ENCODE results near the gene ADAMTS13. TPM values are rescaled to one million over a fixed set of nuclear protein-coding genes. Genes with fewer than 3 reads are reported as not detected.

The ADAMTS13 gene
- total RNA-seq, 4 donors from 2014 or later: 2.6 to 12.7 (median 7.2) TPM

DNA sequence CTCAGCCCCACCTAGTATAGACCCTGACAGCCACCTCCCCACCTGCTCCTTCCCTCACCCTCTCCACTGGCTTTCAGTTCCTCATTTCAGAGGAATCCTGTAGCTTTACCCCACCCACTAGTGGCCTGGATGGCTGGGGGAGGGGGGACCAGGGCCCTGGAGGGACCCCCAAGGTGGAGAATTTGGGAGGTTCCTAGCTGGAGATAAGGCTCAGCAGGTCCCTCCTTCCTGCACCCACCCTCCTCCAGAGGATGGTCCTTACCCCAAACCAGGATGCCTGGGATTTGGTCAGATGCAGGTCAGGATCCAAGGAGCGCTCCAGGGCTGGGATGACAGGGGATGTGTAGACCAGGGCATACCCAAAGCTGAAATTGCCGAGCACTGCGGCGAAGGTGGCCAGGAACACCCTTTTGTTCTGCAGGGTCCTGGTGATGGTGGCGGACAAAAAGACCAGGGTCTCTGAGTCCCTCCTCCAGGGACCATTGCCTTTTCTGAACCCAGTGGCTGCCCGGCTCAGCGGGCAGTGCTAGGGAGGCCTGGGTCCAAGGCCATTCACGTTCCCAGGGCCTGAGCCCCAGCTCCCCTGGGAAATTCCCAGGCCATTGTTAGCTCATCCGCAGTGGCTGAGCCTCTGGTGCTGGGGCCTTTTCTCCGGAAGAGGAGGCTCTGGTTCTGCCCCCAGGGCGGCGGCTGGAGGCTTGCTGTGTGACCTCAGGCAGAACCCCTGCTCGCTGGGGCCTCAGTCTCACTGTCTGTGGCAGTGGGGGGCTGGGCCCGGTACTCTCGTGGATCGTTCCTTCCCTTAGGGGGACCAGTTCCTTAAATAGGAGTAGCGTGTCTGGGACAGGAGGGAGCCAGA lies 56.1 kb downstream of the ADAMTS13 start:
- no peak for DNase-seq
- no peaks in the 10 kb centered on the region for H3K36me3 ChIP-seq
- TF ChIP-seq POLR2AphosphoS5 (IDR thresholded peaks at IDR 0.05) (no peak), POLR2A (IDR thresholded peaks at IDR 0.05) (no peak), EP300 (IDR thresholded peaks at IDR 0.05; ENCODE audit: low read depth) (no peak)
- TF ChIP-seq, protein P1, sequence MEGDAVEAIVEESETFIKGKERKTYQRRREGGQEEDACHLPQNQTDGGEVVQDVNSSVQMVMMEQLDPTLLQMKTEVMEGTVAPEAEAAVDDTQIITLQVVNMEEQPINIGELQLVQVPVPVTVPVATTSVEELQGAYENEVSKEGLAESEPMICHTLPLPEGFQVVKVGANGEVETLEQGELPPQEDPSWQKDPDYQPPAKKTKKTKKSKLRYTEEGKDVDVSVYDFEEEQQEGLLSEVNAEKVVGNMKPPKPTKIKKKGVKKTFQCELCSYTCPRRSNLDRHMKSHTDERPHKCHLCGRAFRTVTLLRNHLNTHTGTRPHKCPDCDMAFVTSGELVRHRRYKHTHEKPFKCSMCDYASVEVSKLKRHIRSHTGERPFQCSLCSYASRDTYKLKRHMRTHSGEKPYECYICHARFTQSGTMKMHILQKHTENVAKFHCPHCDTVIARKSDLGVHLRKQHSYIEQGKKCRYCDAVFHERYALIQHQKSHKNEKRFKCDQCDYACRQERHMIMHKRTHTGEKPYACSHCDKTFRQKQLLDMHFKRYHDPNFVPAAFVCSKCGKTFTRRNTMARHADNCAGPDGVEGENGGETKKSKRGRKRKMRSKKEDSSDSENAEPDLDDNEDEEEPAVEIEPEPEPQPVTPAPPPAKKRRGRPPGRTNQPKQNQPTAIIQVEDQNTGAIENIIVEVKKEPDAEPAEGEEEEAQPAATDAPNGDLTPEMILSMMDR (IDR thresholded peaks at IDR 0.05): no peak
- in situ Hi-C loops (cut with MboI; ENCODE audit: low pct_ligation_motif_present in 1 of 4, low pct_unique_long_range_greater_than_20kb in 1 of 4, low sequenced_read_pairs in 3 of 4) (loop anchor here in 1 of 4 donors (25.0 kb wide), 1 partner anchor 291 kb away; no protein-coding TSS in a partner anchor), intact Hi-C loops (cut with DNase I; ENCODE audit: low total_unique reads) (no loop called here)
- no peaks in the 10 kb centered on the region for H3K9me3 ChIP-seq
- H3K4me3 ChIP-seq: peak overlapping the region; percentile 23 to 52 (median 40)
- peak overlapping the region; percentile 53 to 74 (median 57) for H3K27ac ChIP-seq
- WGBS, 2 donors (ENCODE audit: low coverage in 1 of 2): 25% methylated on average over 16 of the region's 17 CpGs; no CpG with 5 or more reads in 1 of the 2 donors
- H3K27me3 ChIP-seq: peaks cover 21% of the 10 kb centered on the region
- peaks cover 7 to 20% (median 16%) of the 10 kb centered on the region in 4 donors for H3K4me1 ChIP-seq

DNA sequence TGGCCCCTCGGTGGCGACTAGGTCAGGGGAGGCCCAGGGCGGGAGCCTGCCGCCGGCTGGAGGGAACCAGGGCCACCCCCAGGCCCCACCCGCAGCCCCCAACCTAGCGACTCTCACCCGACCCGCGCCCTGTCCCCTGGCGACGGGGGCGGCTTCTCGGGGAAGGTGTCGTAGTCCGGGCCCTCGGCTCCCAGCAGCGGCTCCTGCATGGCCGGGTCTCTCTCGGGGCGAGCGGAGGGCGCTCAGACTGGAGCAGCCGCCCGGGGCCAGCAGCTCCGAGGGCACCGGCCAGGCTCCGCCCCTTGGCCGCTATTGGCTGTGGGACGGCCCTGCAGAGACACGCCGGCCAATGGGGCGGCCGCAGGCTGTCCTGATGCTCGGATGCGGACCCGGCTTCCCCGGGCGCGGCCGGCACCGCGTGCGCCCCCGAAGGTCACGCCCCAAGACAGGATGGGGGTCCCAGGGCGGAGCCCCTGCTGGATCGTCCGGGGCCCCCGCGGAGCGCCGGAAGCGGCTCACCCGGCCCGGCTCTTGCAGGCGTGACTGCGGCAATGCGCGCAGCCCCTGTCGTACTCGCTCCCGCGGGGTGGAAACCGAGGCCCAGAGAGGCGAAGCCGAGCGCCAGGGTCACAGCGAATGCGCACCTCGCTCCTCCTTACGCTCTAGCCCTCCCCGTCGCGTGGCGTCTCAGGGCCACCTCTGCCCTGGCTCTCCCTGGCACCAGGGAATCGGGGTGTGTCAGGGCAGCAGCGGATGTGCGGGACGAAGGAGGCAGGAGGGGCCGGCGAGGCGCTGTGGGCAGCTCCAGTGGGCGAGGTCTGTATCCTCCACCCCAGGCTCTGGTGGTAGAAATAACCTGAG lies 56.9 kb downstream of the ADAMTS13 start, which contains the start of gene SLC2A6:
SLC2A6 (minus strand) TSS at position 249 of the 861 bp plus-strand sequence; CDS start at position 209, 40 bp downstream.
- in situ Hi-C loops (cut with MboI; ENCODE audit: low pct_ligation_motif_present in 1 of 4, low pct_unique_long_range_greater_than_20kb in 1 of 4, low sequenced_read_pairs in 3 of 4): loop anchor here in 1 of 4 donors (25.0 kb wide), 1 partner anchor 292 kb away; no protein-coding TSS in a partner anchor
- no peaks in the 10 kb centered on the region for H3K9me3 ChIP-seq
- TF ChIP-seq, protein P1 (IDR thresholded peaks at IDR 0.05): no peak
- TF ChIP-seq POLR2A (IDR thresholded peaks at IDR 0.05): peak; percentile 10
- TF ChIP-seq POLR2AphosphoS5 (IDR thresholded peaks at IDR 0.05): peak in 1 of 3 donors; percentile 34
- TF ChIP-seq EP300 (IDR thresholded peaks at IDR 0.05; ENCODE audit: low read depth): no peak

DNA sequence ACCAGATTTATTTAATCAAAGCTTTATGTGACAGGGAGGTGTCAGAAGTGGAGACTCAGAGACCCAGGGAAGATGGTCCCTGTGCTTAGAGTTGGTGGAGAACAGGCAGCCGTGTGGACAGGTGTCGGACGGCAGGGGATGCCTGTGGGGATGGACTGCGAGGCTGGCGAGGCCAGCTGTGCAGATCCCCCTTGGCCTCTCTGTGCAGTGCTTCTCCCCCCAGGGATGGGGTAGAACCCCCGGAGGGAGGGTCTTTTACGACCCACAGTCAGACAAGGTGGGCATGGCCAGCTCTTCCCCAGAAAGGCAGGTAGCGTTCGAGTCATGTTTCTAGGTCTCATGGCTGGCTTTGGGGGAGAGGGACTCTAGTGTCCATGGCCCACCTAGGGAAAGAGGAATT lies 61.4 kb downstream of the ADAMTS13 start:
- H3K27ac ChIP-seq: no peak overlapping the region
- no peaks in the 10 kb centered on the region for H3K9me3 ChIP-seq
- in situ Hi-C loops (cut with MboI; ENCODE audit: low pct_ligation_motif_present in 1 of 4, low pct_unique_long_range_greater_than_20kb in 1 of 4, low sequenced_read_pairs in 3 of 4): loop anchor here (5.0 to 25.0 kb wide), 5 partner anchors 71 to 299 kb away; no protein-coding TSS in a partner anchor
- 73 to 80% methylated on average over 3 to 9 of the region's 9 CpGs for WGBS, 2 donors (ENCODE audit: low coverage in 1 of 2)
- intact Hi-C loops (cut with DNase I; ENCODE audit: low total_unique reads): loop anchor here (10.0 kb wide), 1 partner anchor 299 kb away; no protein-coding TSS in a partner anchor
- peaks cover 7 to 18% (median 13%) of the 10 kb centered on the region in 4 donors for H3K4me1 ChIP-seq
- peaks cover 24% of the 10 kb centered on the region for H3K27me3 ChIP-seq
- DNase-seq: no peak
- TF ChIP-seq, protein P1 (IDR thresholded peaks at IDR 0.05): no peak
- TF ChIP-seq POLR2A (IDR thresholded peaks at IDR 0.05) (no peak), EP300 (IDR thresholded peaks at IDR 0.05; ENCODE audit: low read depth) (no peak), POLR2AphosphoS5 (IDR thresholded peaks at IDR 0.05) (no peak)
- H3K4me3 ChIP-seq: no peak overlapping the region
- H3K36me3 ChIP-seq: no peaks in the 10 kb centered on the region

More for the DNA sequence above, 56.9 kb downstream of the ADAMTS13 start, which contains the start of gene SLC2A6:
- WGBS, 2 donors (ENCODE audit: low coverage in 1 of 2): 1% methylated on average over 43 of the region's 84 CpGs; no CpG with 5 or more reads in 1 of the 2 donors
- Histone ChIP-seq H3K27me3 (peaks cover 21% of the 10 kb centered on the region), H3K4me1 (peaks cover 7 to 20% (median 16%) of the 10 kb centered on the region in 4 donors), H3K4me3 (peak within 1 kb of the TSS; percentile 23 to 52 (median 40)), H3K27ac (peak within 1 kb of the TSS; percentile 53 to 74 (median 57)), H3K36me3 (no peaks in the 10 kb centered on the region)
- intact Hi-C loops (cut with DNase I; ENCODE audit: low total_unique reads): no loop called here
- DNase-seq: peak; percentile 86

All from transverse colon (tissue), 4 donors.